RPMI8226 (cell line): ENCODE data around the gene SPG7.

ENCODE experiments used
- DNase-seq: peaks from one replicate; pipeline ENCODE4 v3.0.0-alpha.2; 2015

The SPG7 gene

GRCh38 chr16:89519881-89520280, 11.7 kb downstream of the SPG7 start:
- no peak for DNase-seq

- no peak for DNase-seq
Measured at GRCh38 chr16:89522287-89522686, 14.1 kb downstream of the SPG7 start.

- no peak for DNase-seq
Measured at GRCh38 chr16:89523680-89524344, 15.6 kb downstream of the SPG7 start.

- DNase-seq: no peak
Measured at GRCh38 chr16:89525146-89525913, 17.1 kb downstream of the SPG7 start.

- DNase-seq: no peak
Measured at GRCh38 chr16:89529097-89529496, 20.9 kb downstream of the SPG7 start.

GRCh38 chr16:89530401-89531381, 22.5 kb downstream of the SPG7 start:
- DNase-seq: no peak

- no peak for DNase-seq
Measured at GRCh38 chr16:89531821-89532526, 23.8 kb downstream of the SPG7 start.

GRCh38 chr16:89534252-89534756, 26.1 kb downstream of the SPG7 start:
- DNase-seq: no peak

- no peak for DNase-seq
Measured at GRCh38 chr16:89536371-89536770, 28.2 kb downstream of the SPG7 start.

GRCh38 chr16:89536886-89537548, 28.8 kb downstream of the SPG7 start:
- no peak for DNase-seq

GRCh38 chr16:89537549-89537925, 29.3 kb downstream of the SPG7 start:
- DNase-seq: no peak

- no peak for DNase-seq
Measured at GRCh38 chr16:89538286-89538685, 30.1 kb downstream of the SPG7 start.

GRCh38 chr16:89540557-89540956, 32.4 kb downstream of the SPG7 start:
- no peak for DNase-seq

- no peak for DNase-seq
Measured at GRCh38 chr16:89541792-89542191, 33.6 kb downstream of the SPG7 start.

GRCh38 chr16:89544113-89544512, 35.9 kb downstream of the SPG7 start:
- DNase-seq: no peak

GRCh38 chr16:89544713-89545043, 36.5 kb downstream of the SPG7 start:
- DNase-seq: no peak

- no peak for DNase-seq
Measured at GRCh38 chr16:89545044-89545830, 37.0 kb downstream of the SPG7 start.

- no peak for DNase-seq
Measured at GRCh38 chr16:89545831-89546574, 37.8 kb downstream of the SPG7 start.

GRCh38 chr16:89546781-89547180, 38.6 kb downstream of the SPG7 start:
- DNase-seq: no peak

- no peak for DNase-seq
Measured at GRCh38 chr16:89547291-89547690, 39.1 kb downstream of the SPG7 start.

- DNase-seq: no peak
Measured at GRCh38 chr16:89547860-89548259, 39.7 kb downstream of the SPG7 start.
